BLaER1 (cell line): ENCODE results near the gene PCBP3.

Source experiments
- H3K27ac ChIP-seq: shearing (Covaris generic); formaldehyde crosslinking; 2 replicates; pipeline ENCODE4 v1.8.1; 2022
- H3K27me3 ChIP-seq: shearing (Covaris generic); formaldehyde crosslinking; 2 replicates; pipeline ENCODE4 v1.8.1; 2022
- H3K36me3 ChIP-seq: shearing (Covaris generic); formaldehyde crosslinking; 2 replicates; pipeline ENCODE4 v1.8.1; 2022
- H3K4me1 ChIP-seq: shearing (Covaris generic); formaldehyde crosslinking; 2 replicates; pipeline ENCODE4 v1.8.1; 2022
- H3K4me2 ChIP-seq: shearing (Covaris generic); formaldehyde crosslinking; 2 replicates; pipeline ENCODE4 v1.8.1; 2022
- H3K4me3 ChIP-seq: shearing (Covaris generic); formaldehyde crosslinking; 2 replicates; pipeline ENCODE4 v1.8.1; 2022
- H3K9ac ChIP-seq: shearing (Covaris generic); formaldehyde crosslinking; 2 replicates; pipeline ENCODE4 v1.8.1; 2022
- H3K9me3 ChIP-seq: shearing (Covaris generic); formaldehyde crosslinking; 2 replicates; pipeline ENCODE4 v1.8.1; 2022
- H4K20me1 ChIP-seq: shearing (Covaris generic); formaldehyde crosslinking; 2 replicates; pipeline ENCODE4 v1.8.1; 2022
- Cebpa-rat ChIP-seq: shearing (Covaris generic); IDR thresholded peaks from 2 replicates; pipeline ENCODE4 v1.8.1; 2022

The PCBP3 gene

GRCh38 chr21:45643021-45643980, at the start of gene PCBP3:
Gene PCBP3 (plus strand): TSS chr21:45643725. CDS start chr21:45850086, 206,361 bp downstream.
- Histone ChIP-seq H3K4me2 (peak within 1 kb of the TSS; percentile 95), H4K20me1 (peaks cover 47% of the 10 kb centered on the region), H3K4me1 (peaks cover 58% of the 10 kb centered on the region), H3K27ac (peak within 1 kb of the TSS; percentile 89), H3K27me3 (no peaks in the 10 kb centered on the region), H3K9ac (peak within 1 kb of the TSS; percentile 85), H3K9me3 (peaks cover 13% of the 10 kb centered on the region), H3K36me3 (peaks cover 2% of the 10 kb centered on the region), H3K4me3 (peak within 1 kb of the TSS; percentile 91)
- no peak for TF ChIP-seq Cebpa-rat

GRCh38 chr21:45594721-45595489, 48.6 kb upstream of the PCBP3 start:
- Histone ChIP-seq H3K4me3 (no peak overlapping the region), H3K4me2 (peak overlapping the region; percentile 94), H3K27ac (no peak overlapping the region), H3K27me3 (no peaks in the 10 kb centered on the region), H3K4me1 (peaks cover 71% of the 10 kb centered on the region), H4K20me1 (peaks cover 4% of the 10 kb centered on the region; the same call in 1 of the 2 replicates), H3K36me3 (no peaks in the 10 kb centered on the region), H3K9ac (no peak overlapping the region), H3K9me3 (peaks cover 10% of the 10 kb centered on the region)
- no peak for TF ChIP-seq Cebpa-rat

GRCh38 chr21:45595574-45596295, 47.8 kb upstream of the PCBP3 start:
- H3K27ac ChIP-seq, result peak overlapping the region; percentile 18; the same call in 1 of the 2 replicates
- H3K4me1 ChIP-seq, result peaks cover 77% of the 10 kb centered on the region
- no peaks in the 10 kb centered on the region for H3K27me3 ChIP-seq
- no peaks in the 10 kb centered on the region for H3K36me3 ChIP-seq
- H3K9ac ChIP-seq, result peak overlapping the region; percentile 49
- H3K4me3 ChIP-seq, result peak overlapping the region; percentile 47
- peak overlapping the region; percentile 94 for H3K4me2 ChIP-seq
- peaks cover 6% of the 10 kb centered on the region; the same call in 1 of the 2 replicates for H3K9me3 ChIP-seq
- TF ChIP-seq Cebpa-rat, result no peak
- H4K20me1 ChIP-seq, result peaks cover 4% of the 10 kb centered on the region; the same call in 1 of the 2 replicates

GRCh38 chr21:45596704-45597318, 46.7 kb upstream of the PCBP3 start:
- Histone ChIP-seq H3K36me3 (no peaks in the 10 kb centered on the region), H3K4me3 (peak overlapping the region; percentile 47), H3K9ac (peak overlapping the region; percentile 49; the same call in 1 of the 2 replicates), H3K27me3 (no peaks in the 10 kb centered on the region), H3K4me2 (peak overlapping the region; percentile 94), H3K9me3 (peaks cover 4% of the 10 kb centered on the region), H3K27ac (peak overlapping the region; percentile 18; the same call in 1 of the 2 replicates), H3K4me1 (peaks cover 71% of the 10 kb centered on the region), H4K20me1 (peaks cover 4% of the 10 kb centered on the region; the same call in 1 of the 2 replicates)
- TF ChIP-seq Cebpa-rat, result no peak

- Histone ChIP-seq H3K9ac (no peak overlapping the region), H3K4me2 (no peak overlapping the region)
Observed at GRCh38 chr21:45598109-45598508, 45.4 kb upstream of the PCBP3 start.

GRCh38 chr21:45598666-45599065, 44.9 kb upstream of the PCBP3 start:
- Histone ChIP-seq H3K36me3 (no peaks in the 10 kb centered on the region), H3K4me2 (no peak overlapping the region), H3K27ac (no peak overlapping the region; the same call in 1 of the 2 replicates), H3K27me3 (no peaks in the 10 kb centered on the region), H3K4me1 (peaks cover 53% of the 10 kb centered on the region), H3K4me3 (no peak overlapping the region), H4K20me1 (peaks cover 4% of the 10 kb centered on the region; the same call in 1 of the 2 replicates), H3K9ac (no peak overlapping the region), H3K9me3 (peaks cover 21% of the 10 kb centered on the region)
- no peak for TF ChIP-seq Cebpa-rat

More at GRCh38 chr21:45598109-45598508, 45.4 kb upstream of the PCBP3 start:
- no peaks in the 10 kb centered on the region for H3K27me3 ChIP-seq
- no peak overlapping the region; the same call in 1 of the 2 replicates for H3K27ac ChIP-seq
- no peak overlapping the region for H3K4me3 ChIP-seq
- H3K36me3 ChIP-seq, result no peaks in the 10 kb centered on the region
- H3K9me3 ChIP-seq, result peaks cover 17% of the 10 kb centered on the region
- peaks cover 58% of the 10 kb centered on the region for H3K4me1 ChIP-seq
- no peak for TF ChIP-seq Cebpa-rat
- peaks cover 4% of the 10 kb centered on the region; the same call in 1 of the 2 replicates for H4K20me1 ChIP-seq

- H3K4me1 ChIP-seq, result peaks cover 50% of the 10 kb centered on the region
- no peak overlapping the region for H3K9ac ChIP-seq
- no peak for TF ChIP-seq Cebpa-rat
- H3K4me3 ChIP-seq, result no peak overlapping the region
- no peak overlapping the region for H3K27ac ChIP-seq
- no peaks in the 10 kb centered on the region for H3K36me3 ChIP-seq
- no peak overlapping the region for H3K4me2 ChIP-seq
- no peaks in the 10 kb centered on the region for H3K27me3 ChIP-seq
- H4K20me1 ChIP-seq, result peaks cover 4% of the 10 kb centered on the region; the same call in 1 of the 2 replicates
- peaks cover 22% of the 10 kb centered on the region for H3K9me3 ChIP-seq
Observed at GRCh38 chr21:45599146-45599581, 44.4 kb upstream of the PCBP3 start.

- H3K4me3 ChIP-seq, result no peak overlapping the region
- TF ChIP-seq Cebpa-rat, result no peak
- H3K9ac ChIP-seq, result no peak overlapping the region
- 0 out of 2 replicates have a peak overlapping the region, but pooled peaks have one; percentile 1 for H3K4me2 ChIP-seq
- peaks cover 39% of the 10 kb centered on the region for H3K4me1 ChIP-seq
- no peak overlapping the region for H3K27ac ChIP-seq
- peaks cover 29% of the 10 kb centered on the region for H3K9me3 ChIP-seq
- peaks cover 4% of the 10 kb centered on the region; the same call in 1 of the 2 replicates for H4K20me1 ChIP-seq
- H3K36me3 ChIP-seq, result no peaks in the 10 kb centered on the region
- H3K27me3 ChIP-seq, result no peaks in the 10 kb centered on the region
Observed at GRCh38 chr21:45600248-45600647, 43.3 kb upstream of the PCBP3 start.
